ENCODE measurements around the gene SLC12A5.

Gene SLC12A5

GRCh38 chr20:46030284-46031013 is 1.4 kb downstream of the SLC12A5 start:
- no peak for DNase-seq

- no peak for DNase-seq
These were observed 2.1 kb downstream of the SLC12A5 start for GRCh38 chr20:46031014-46031569.

GRCh38 chr20:46031701-46032254 is 2.8 kb downstream of the SLC12A5 start:
- peak; percentile 45 for DNase-seq

- DNase-seq, result no peak
These were observed 5.0 kb downstream of the SLC12A5 start for GRCh38 chr20:46034039-46034438.

- no peak for DNase-seq
These were observed 6.2 kb downstream of the SLC12A5 start for GRCh38 chr20:46035253-46035652.

GRCh38 chr20:46035713-46036112 is 6.7 kb downstream of the SLC12A5 start:
- DNase-seq, result no peak

- DNase-seq, result no peak
These were observed 7.4 kb downstream of the SLC12A5 start for GRCh38 chr20:46036370-46036769.

- no peak for DNase-seq
These were observed 8.0 kb downstream of the SLC12A5 start for GRCh38 chr20:46037036-46037435.

GRCh38 chr20:46040902-46041535 is 12.0 kb downstream of the SLC12A5 start:
- no peak for DNase-seq

- DNase-seq, result no peak
These were observed 14.5 kb downstream of the SLC12A5 start for GRCh38 chr20:46043556-46043955.

GRCh38 chr20:46044896-46045295 is 15.9 kb downstream of the SLC12A5 start:
- DNase-seq, result no peak

GRCh38 chr20:46046588-46047310 is 17.7 kb downstream of the SLC12A5 start:
- DNase-seq, result no peak

- no peak for DNase-seq
These were observed 18.8 kb downstream of the SLC12A5 start for GRCh38 chr20:46047821-46048220.

- no peak for DNase-seq
These were observed 20.2 kb downstream of the SLC12A5 start for GRCh38 chr20:46049190-46049589.

- no peak for DNase-seq
These were observed 20.8 kb downstream of the SLC12A5 start for GRCh38 chr20:46049815-46050214.

GRCh38 chr20:46050444-46050843 is 21.4 kb downstream of the SLC12A5 start:
- DNase-seq, result no peak

- no peak for DNase-seq
These were observed 21.9 kb downstream of the SLC12A5 start for GRCh38 chr20:46050885-46051284.

- peak; percentile 10 for DNase-seq
These were observed 22.7 kb downstream of the SLC12A5 start for GRCh38 chr20:46051556-46052308.

- no peak for DNase-seq
These were observed 24.4 kb downstream of the SLC12A5 start for GRCh38 chr20:46053416-46053815.

GRCh38 chr20:46054606-46055005 is 25.6 kb downstream of the SLC12A5 start:
- DNase-seq, result no peak

- DNase-seq, result no peak
These were observed 26.3 kb downstream of the SLC12A5 start for GRCh38 chr20:46055269-46055668.

GRCh38 chr20:46056027-46056833 is 27.2 kb downstream of the SLC12A5 start:
- DNase-seq, result no peak
